GM13977 (cell line): ENCODE measurements around the gene PIEZO1.

Source experiments
- DNase-seq: peaks from one replicate; pipeline ENCODE4 v3.0.0; 2012; ENCODE audit warnings: low spot score
- CTCF ChIP-seq: IDR thresholded peaks from 2 replicates; pipeline ENCODE4 v1.5.1; 2012; ENCODE audit warnings: mild to moderate bottlenecking, control low read depth; ENCODE audit not compliant: insufficient read depth; ENCODE audit errors: extremely low read depth, missing control alignments
- in situ Hi-C: fragments of 300-500 bp; cut with MboI; formaldehyde crosslinking; loops from one replicate; pipeline ENCODE4 v1.12.0; 2022; ENCODE audit warnings: low sequenced_read_pairs, low pct_unique_long_range_greater_than_20kb, mixed read lengths, inconsistent platforms; ENCODE audit not compliant: unreplicated experiment

The PIEZO1 gene

DNA sequence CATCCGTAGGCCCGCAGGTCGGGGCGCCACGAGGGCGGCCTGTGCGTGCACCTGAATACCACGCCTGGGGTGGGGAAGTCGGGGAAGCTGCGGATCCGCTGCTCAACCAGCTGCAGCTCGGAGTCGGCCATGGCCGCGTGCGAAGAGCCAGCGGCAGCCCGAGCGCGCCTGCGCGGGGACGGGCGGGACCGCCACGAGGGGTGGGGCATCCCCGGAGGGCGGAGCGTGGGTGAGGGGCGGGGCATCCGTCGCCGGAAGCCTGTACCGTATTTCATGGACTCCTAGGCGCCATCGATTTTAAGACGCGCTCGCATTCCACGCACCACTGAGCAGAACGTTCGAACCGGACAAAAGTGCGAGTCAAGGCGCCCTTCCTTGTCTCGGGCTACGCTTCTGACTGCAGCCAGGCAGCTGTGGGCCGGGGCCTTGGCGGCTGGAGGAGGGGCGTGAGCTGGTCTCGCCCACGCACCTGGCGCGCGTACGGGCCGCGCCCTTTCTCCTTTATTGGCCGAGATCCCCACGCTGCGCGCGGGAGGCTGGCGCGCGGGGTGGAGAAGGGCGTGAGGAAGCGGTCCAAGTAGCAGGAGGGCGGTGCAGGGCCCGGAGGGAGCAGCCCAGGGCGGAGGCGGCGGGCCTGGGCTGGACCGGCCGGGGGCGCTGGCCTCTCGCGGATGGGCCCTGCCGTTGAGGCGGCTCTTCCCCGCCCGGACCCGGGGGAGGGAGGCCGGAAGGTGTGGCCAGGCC, 26.9 kb upstream of the PIEZO1 start, which contains the start of gene APRT:
APRT (minus strand) TSS at position 160 of the 744 bp plus-strand sequence; CDS start at position 131, 29 bp downstream.
- TF ChIP-seq CTCF = peak; percentile 43
- peak; percentile 99 for DNase-seq
- in situ Hi-C loops = no loop called here

- in situ Hi-C loops = no loop called here
- no peak for TF ChIP-seq CTCF
- DNase-seq = peak; percentile 90
These were observed 26.1 kb upstream of the PIEZO1 start for GRCh38 chr16:88810912-88811768.

GRCh38 chr16:88810166-88810911, 25.3 kb upstream of the PIEZO1 start:
- in situ Hi-C loops = no loop called here
- TF ChIP-seq CTCF = no peak
- no peak for DNase-seq

DNA sequence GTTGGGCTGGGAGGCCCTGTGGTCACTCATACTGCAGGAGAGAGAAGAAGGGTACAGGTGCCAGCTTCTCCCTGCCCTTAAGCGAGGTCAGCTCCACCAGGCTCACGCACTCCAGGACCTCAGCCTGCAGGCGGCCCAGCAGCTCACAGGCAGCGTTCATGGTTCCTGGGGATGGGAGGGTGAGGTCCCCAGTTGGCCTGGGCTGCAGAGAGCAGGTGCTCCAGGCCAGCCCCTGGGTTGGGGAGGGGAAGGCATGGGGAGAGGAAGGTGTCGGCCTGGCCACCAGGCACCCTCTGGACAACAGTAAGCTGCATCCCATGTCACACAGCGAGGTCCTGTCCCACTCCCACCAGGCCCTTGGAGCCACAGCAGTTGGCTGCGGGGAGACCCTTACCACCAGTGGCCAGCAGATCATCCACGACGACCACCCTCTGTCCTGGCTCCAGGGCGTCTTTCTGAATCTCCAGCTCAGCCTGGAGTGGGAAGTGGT, 24.7 kb upstream of the PIEZO1 start:
- in situ Hi-C loops = loop anchor here (10.0 kb wide), 1 partner anchor 405 kb away; the partner anchor contains the start of gene ZNF778
- DNase-seq = no peak

GRCh38 chr16:88809068-88809675, 24.2 kb upstream of the PIEZO1 start:
- in situ Hi-C loops = loop anchor here (10.0 kb wide), 1 partner anchor 406 kb away; the partner anchor contains the start of gene ZNF778
- TF ChIP-seq CTCF = no peak
- no peak for DNase-seq

More for the DNA sequence above, 24.7 kb upstream of the PIEZO1 start:
- TF ChIP-seq CTCF = no peak
